Epithelial cell of esophagus (primary cell): Measurements from ENCODE around the gene CD69.

Experiments used
- DNase-seq: peaks from one replicate; pipeline ENCODE4 v3.0.0; 2010; ENCODE audit warnings: low read depth
- H3K4me3 ChIP-seq: 2 replicates; pipeline ENCODE4 v1.5.1; 2011; ENCODE audit warnings: mild to moderate bottlenecking, low read length, control low read depth
- TF ChIP-seq, protein P1 (sequence below): IDR thresholded peaks from 2 replicates; pipeline ENCODE4 v1.5.1; 2011; ENCODE audit warnings: low read depth, mild to moderate bottlenecking, low read length, control low read depth, inconsistent platforms; ENCODE audit not compliant: insufficient read depth; ENCODE audit errors: missing control alignments

Gene CD69

DNA sequence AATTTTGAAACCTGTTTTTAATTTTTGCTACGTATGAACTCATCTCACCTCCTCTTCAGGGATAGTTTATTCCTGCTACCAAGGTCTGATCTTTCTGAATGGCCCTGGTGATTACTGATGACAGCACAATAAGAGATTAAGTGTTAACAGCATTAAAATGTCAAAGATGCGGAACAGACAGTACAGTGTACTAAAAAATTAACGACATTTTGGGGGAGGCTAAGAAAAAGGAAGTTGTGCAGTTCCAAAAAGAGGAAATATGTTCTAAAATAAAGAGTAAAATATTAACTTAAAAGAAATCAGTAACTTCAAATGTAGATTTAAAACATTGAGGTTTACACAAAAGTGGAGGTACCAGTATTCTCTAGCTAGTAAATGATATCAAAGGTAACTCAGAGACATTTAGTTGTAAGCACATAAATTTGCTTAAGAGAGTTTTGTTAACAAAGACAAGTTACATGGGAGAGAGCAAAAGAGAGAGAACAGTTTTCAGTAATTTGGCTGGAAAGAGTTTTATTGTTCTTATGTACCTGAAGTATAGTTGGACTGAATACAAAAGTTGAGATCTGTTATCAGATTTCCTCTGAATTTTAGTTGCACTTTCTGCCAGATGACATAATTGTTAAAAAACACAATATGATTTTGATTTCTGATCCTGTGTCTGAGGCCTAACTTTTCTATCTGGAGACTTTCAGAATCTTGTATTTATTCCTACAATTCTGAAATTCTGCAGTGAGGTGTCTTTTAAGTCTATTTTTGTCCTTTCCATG, 23.6 kb downstream of the CD69 start:
- H3K4me3 ChIP-seq: no peak overlapping the region
- DNase-seq: no peak
- TF ChIP-seq, protein P1, sequence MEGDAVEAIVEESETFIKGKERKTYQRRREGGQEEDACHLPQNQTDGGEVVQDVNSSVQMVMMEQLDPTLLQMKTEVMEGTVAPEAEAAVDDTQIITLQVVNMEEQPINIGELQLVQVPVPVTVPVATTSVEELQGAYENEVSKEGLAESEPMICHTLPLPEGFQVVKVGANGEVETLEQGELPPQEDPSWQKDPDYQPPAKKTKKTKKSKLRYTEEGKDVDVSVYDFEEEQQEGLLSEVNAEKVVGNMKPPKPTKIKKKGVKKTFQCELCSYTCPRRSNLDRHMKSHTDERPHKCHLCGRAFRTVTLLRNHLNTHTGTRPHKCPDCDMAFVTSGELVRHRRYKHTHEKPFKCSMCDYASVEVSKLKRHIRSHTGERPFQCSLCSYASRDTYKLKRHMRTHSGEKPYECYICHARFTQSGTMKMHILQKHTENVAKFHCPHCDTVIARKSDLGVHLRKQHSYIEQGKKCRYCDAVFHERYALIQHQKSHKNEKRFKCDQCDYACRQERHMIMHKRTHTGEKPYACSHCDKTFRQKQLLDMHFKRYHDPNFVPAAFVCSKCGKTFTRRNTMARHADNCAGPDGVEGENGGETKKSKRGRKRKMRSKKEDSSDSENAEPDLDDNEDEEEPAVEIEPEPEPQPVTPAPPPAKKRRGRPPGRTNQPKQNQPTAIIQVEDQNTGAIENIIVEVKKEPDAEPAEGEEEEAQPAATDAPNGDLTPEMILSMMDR: no peak

DNA sequence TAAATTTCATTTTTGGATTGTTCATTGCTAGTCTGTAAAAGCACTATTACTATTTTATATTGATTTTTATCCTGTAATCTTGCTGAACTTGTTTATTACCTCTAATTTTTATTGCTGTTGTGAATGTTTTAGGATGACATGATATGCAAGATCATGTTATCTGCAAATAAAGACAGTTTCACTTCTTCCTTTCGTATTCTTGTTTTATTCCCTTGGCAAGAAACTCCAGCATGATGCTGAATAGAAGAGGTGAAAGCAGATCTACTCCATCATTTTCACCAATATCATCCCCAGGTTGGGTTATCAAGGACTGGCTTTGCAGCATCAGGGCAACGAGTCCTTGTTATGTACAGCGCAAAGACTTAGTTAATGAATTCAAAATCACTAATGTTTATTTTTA, 25.1 kb downstream of the CD69 start:
- TF ChIP-seq, protein P1: no peak
- no peak for DNase-seq
- no peak overlapping the region for H3K4me3 ChIP-seq

- no peak for DNase-seq
- TF ChIP-seq, protein P1: no peak
- H3K4me3 ChIP-seq: no peak within 1 kb of the TSS
Observed at GRCh38 chr12:9732921-9733461, 27.7 kb downstream of the CD69 start, which contains the start of gene CLECL1. Gene CLECL1 (minus strand): TSS chr12:9733097.

GRCh38 chr12:9731797-9732196, 28.9 kb downstream of the CD69 start:
- TF ChIP-seq, protein P1: no peak
- no peak for DNase-seq
- no peak overlapping the region for H3K4me3 ChIP-seq

DNA sequence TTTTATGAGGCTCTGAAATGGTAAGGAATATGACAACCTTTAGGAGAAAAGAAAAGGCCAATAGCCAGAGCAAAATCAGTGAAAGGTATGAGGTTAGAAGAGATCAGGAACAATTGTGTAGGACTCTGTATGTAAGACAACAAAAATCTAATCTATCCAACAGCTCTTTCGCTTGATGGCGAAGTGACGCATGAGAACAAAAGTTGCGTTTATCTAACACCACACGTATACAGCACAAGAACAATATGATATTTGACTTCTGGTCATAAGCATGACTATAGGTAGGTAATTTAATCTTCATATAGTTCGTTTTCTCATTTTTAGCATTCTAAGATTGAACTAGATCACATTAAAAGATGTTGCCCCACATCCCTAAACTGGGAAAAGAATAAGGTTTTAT, 29.3 kb downstream of the CD69 start:
- H3K4me3 ChIP-seq: no peak overlapping the region

GRCh38 chr12:9730591-9730990, 30.1 kb downstream of the CD69 start:
- no peak overlapping the region for H3K4me3 ChIP-seq
- DNase-seq: no peak
- TF ChIP-seq, protein P1: no peak

More for the DNA sequence above, 29.3 kb downstream of the CD69 start:
- DNase-seq: no peak
- TF ChIP-seq, protein P1: no peak
